Smooth muscle cell (in vitro differentiated cells): Measurements from ENCODE around the gene LRRN2. TPM values are rescaled to one million over a fixed set of nuclear protein-coding genes. Genes with fewer than 3 reads are reported as not detected.

Experiments
- DNase-seq: peaks from one replicate; lab custom pipeline; 2025; ENCODE audit not compliant: unreplicated experiment; lab: John Stamatoyannopoulos, UW
- H2AFZ ChIP-seq: fragments of 200-600 bp; sonication (generic); 2 replicates; pipeline ENCODE4 v1.6.0; 2016; ENCODE audit warnings: antibody characterized with exemption, low read depth, mild to moderate bottlenecking
- H3F3A ChIP-seq: fragments of 200-600 bp; sonication (generic); 2 replicates; pipeline ENCODE4 v1.6.0; 2017; ENCODE audit warnings: antibody characterized with exemption, low read depth
- H3K27ac ChIP-seq: fragments of 200-600 bp; sonication (generic); 2 replicates; pipeline ENCODE4 v1.5.1; 2016; ENCODE audit warnings: low read depth, mild to moderate bottlenecking
- H3K27me3 ChIP-seq: fragments of 200-600 bp; sonication (generic); 2 replicates; pipeline ENCODE4 v1.6.1; 2016; ENCODE audit warnings: low read depth, mild to moderate bottlenecking
- H3K36me3 ChIP-seq: fragments of 200-600 bp; sonication (generic); 2 replicates; pipeline ENCODE4 v1.5.1; 2016; ENCODE audit warnings: low read depth
- H3K4me1 ChIP-seq: fragments of 200-600 bp; sonication (generic); 2 replicates; pipeline ENCODE4 v1.5.1; 2016; ENCODE audit warnings: low read depth
- H3K4me2 ChIP-seq: fragments of 200-600 bp; sonication (generic); 2 replicates; pipeline ENCODE4 v1.6.0; 2016; ENCODE audit warnings: mild to moderate bottlenecking
- H3K4me3 ChIP-seq: fragments of 200-600 bp; sonication (generic); 2 replicates; pipeline ENCODE4 v1.5.1; 2016; ENCODE audit warnings: mild to moderate bottlenecking
- H3K79me2 ChIP-seq: fragments of 200-600 bp; sonication (generic); 2 replicates; pipeline ENCODE4 v1.6.0; 2016; ENCODE audit warnings: low read depth, mild to moderate bottlenecking
- H3K9ac ChIP-seq: fragments of 200-600 bp; sonication (generic); 2 replicates; pipeline ENCODE4 v1.6.0; 2016; ENCODE audit warnings: low read depth
- H3K9me3 ChIP-seq: fragments of 200-600 bp; sonication (generic); replicated peaks from 2 replicates; pipeline ENCODE4 v1.5.1; 2016; ENCODE audit warnings: low read depth
- H4K20me1 ChIP-seq: fragments of 200-600 bp; sonication (generic); 2 replicates; pipeline ENCODE4 v1.6.0; 2016; ENCODE audit warnings: low read depth
- WGBS: methylation state at CpG from one replicate; pipeline ENCODE4 v1.1.7; 2016; ENCODE audit warnings: low lambda C conversion rate; 5-methylcytosine and 5-hydroxymethylcytosine counted together
- polyA plus RNA-seq: library from polyadenylated mRNA; unstranded; fragments of >200 nt; fragmentation: Nextera tagmentation; extraction: Ambion mirVana; gene quantifications from 2 replicates; pipeline ENCODE4 v1.2.1, GENCODE V29; 2016
- total RNA-seq: library from RNA; depleted of rRNA; stranded (reverse); fragments of >200 nt; gene quantifications from 2 replicates; pipeline ENCODE4 v1.2.3, GENCODE V29; 2014
- TF ChIP-seq, protein P1 (sequence below): fragments of 200-600 bp; sonication (generic); IDR thresholded peaks from 2 replicates; pipeline ENCODE4 v1.5.1; 2017; ENCODE audit warnings: borderline replicate concordance, mild to moderate bottlenecking, antibody characterized with exemption; ENCODE audit not compliant: insufficient read depth, poor library complexity, severe bottlenecking

The LRRN2 gene
- total and polyA plus RNA-seq, 2 experiments from 2014 or later, result 1.3 to 2.4 TPM

DNA sequence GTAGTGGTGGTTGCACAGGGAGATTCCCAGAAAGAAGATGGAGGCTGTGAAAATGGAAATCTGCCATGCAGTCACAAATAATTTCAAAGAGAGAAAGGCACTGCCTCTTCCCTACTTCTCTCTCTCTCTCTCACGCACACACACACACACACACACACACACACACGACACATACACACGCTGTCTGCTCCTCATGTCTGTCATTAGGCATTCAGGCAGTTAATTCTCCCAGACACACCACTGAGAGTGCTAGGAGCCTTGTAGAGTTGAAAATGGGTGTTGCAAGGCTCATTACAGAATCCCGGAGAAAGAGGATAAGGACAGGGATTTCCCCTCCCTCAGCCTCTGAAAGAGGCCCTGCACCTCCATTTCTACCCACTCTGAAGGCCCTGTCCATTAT is 47.8 kb upstream of the LRRN2 start:
- H3F3A ChIP-seq, result no peaks in the 10 kb centered on the region
- TF ChIP-seq, protein P1, sequence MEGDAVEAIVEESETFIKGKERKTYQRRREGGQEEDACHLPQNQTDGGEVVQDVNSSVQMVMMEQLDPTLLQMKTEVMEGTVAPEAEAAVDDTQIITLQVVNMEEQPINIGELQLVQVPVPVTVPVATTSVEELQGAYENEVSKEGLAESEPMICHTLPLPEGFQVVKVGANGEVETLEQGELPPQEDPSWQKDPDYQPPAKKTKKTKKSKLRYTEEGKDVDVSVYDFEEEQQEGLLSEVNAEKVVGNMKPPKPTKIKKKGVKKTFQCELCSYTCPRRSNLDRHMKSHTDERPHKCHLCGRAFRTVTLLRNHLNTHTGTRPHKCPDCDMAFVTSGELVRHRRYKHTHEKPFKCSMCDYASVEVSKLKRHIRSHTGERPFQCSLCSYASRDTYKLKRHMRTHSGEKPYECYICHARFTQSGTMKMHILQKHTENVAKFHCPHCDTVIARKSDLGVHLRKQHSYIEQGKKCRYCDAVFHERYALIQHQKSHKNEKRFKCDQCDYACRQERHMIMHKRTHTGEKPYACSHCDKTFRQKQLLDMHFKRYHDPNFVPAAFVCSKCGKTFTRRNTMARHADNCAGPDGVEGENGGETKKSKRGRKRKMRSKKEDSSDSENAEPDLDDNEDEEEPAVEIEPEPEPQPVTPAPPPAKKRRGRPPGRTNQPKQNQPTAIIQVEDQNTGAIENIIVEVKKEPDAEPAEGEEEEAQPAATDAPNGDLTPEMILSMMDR, result no peak
- WGBS, result 71% methylated on average over 4 of the region's 4 CpGs

DNA sequence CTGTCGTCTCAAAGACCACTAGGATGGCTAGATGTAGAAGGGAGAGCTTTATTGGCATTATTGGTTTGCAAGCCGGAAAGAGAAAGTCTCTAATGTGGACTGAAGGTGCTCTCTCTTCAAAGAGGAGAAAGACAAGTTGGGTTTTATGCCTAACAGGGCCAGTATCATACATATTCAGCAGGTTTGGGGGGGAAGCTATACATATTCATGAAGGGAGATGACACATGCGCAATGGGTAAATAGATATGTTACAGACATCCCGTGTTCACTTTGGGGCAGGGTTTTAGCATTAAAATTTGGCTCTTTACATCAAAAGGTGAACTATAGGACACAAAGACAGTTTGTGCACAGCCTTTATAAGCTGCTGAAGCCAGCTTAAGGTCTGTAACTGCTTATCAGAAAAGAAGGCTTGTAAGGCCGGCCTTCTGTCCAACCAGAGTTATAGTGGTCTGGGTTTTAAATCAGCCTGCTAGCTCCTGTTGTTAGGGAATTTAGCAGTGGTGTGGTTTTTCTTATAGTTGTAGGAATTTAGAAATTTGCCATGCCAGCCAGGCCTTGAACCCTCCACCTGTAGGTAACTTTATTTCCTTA is 46.5 kb upstream of the LRRN2 start:
- Histone ChIP-seq H4K20me1 (no peaks in the 10 kb centered on the region), H3K4me2 (no peak overlapping the region), H2AFZ (no peak overlapping the region), H3K79me2 (no peaks in the 10 kb centered on the region), H3K4me1 (no peaks in the 10 kb centered on the region), H3K27ac (no peak overlapping the region), H3K27me3 (peaks cover 36% of the 10 kb centered on the region), H3F3A (no peaks in the 10 kb centered on the region), H3K36me3 (no peaks in the 10 kb centered on the region), H3K9ac (no peak overlapping the region), H3K4me3 (no peak overlapping the region), H3K9me3 (no peaks in the 10 kb centered on the region)
- 77% methylated on average over 5 of the region's 5 CpGs for WGBS
- TF ChIP-seq, protein P1, result no peak
- DNase-seq, result no peak

More for the DNA sequence above, 47.8 kb upstream of the LRRN2 start:
- no peak overlapping the region for H3K27ac ChIP-seq
- no peak overlapping the region for H3K9ac ChIP-seq
- H3K36me3 ChIP-seq, result no peaks in the 10 kb centered on the region
- no peaks in the 10 kb centered on the region for H4K20me1 ChIP-seq
- peaks cover 41% of the 10 kb centered on the region for H3K27me3 ChIP-seq
- H3K4me1 ChIP-seq, result no peaks in the 10 kb centered on the region
- no peaks in the 10 kb centered on the region for H3K9me3 ChIP-seq
- no peak overlapping the region for H3K4me3 ChIP-seq
- no peak overlapping the region for H3K4me2 ChIP-seq
- no peaks in the 10 kb centered on the region for H3K79me2 ChIP-seq
- no peak for DNase-seq
- no peak overlapping the region for H2AFZ ChIP-seq

DNA sequence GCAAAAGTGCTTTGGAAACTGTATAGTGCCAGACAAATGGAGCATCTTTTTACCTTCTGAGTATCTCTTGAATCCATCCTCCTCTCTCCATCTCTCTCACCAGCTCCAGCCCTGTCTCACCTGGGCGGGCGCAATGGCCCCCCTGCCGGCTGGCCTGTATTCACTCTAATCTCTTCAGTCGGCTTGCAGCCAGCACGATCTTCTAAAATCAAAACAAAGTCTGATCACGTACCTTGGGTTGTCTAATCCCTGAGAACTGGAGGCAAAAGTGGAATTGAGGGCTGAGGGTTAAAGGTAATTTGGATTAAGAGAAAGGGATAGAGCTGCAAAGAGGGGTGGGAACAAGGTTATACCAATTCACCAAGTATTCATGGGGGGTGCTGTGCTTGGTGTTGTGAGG is 46.0 kb upstream of the LRRN2 start:
- Histone ChIP-seq H3K4me1 (no peaks in the 10 kb centered on the region), H3K27me3 (peaks cover 36% of the 10 kb centered on the region), H3F3A (no peaks in the 10 kb centered on the region), H3K9me3 (no peaks in the 10 kb centered on the region), H3K9ac (no peak overlapping the region), H3K4me2 (no peak overlapping the region), H3K36me3 (no peaks in the 10 kb centered on the region), H3K79me2 (no peaks in the 10 kb centered on the region), H3K4me3 (no peak overlapping the region), H2AFZ (no peak overlapping the region), H4K20me1 (no peaks in the 10 kb centered on the region), H3K27ac (no peak overlapping the region)
- TF ChIP-seq, protein P1, result no peak
- DNase-seq, result no peak
- 81% methylated on average over 6 of the region's 6 CpGs for WGBS

DNA sequence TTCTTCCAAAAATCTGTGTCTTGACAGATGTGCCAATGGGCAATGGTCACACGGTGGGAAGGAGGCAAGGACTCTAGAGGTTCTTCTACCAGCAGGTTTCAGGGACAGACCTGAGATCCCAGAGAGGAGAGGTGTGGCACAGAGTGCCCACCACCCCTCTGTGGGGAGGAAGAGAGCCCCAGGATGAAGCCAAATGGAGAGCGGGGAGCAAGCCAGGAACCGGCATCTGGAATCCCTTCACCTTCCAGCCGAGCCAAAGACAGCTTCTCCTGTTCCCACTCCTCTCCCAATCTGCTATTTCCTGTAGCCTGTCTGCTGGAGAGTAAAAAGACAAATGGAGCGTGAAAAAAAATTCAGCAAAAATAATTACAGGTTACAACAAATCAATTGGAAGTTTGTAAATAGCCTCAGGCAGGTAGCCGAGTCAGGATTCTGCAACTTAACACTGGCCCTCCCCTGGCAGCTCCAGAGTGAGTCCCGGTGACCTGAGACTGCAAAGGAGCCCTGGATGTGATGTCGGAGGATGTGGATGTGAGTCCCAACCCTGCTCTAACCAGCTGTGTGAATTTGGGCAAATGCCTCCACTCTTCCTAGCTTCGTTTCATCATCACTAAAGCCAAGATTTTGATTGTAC is 45.4 kb upstream of the LRRN2 start:
- Histone ChIP-seq H3K9me3 (no peaks in the 10 kb centered on the region), H3K36me3 (no peaks in the 10 kb centered on the region), H3F3A (no peaks in the 10 kb centered on the region), H3K9ac (no peak overlapping the region), H3K4me3 (no peak overlapping the region), H3K27ac (no peak overlapping the region), H3K4me1 (no peaks in the 10 kb centered on the region), H3K4me2 (no peak overlapping the region), H3K27me3 (peaks cover 31% of the 10 kb centered on the region), H4K20me1 (no peaks in the 10 kb centered on the region), H3K79me2 (no peaks in the 10 kb centered on the region), H2AFZ (no peak overlapping the region)
- WGBS, result 60% methylated on average over 9 of the region's 9 CpGs
- TF ChIP-seq, protein P1, result no peak
- no peak for DNase-seq
